Measurements from ENCODE around the gene NTRK3.

The NTRK3 gene

DNA sequence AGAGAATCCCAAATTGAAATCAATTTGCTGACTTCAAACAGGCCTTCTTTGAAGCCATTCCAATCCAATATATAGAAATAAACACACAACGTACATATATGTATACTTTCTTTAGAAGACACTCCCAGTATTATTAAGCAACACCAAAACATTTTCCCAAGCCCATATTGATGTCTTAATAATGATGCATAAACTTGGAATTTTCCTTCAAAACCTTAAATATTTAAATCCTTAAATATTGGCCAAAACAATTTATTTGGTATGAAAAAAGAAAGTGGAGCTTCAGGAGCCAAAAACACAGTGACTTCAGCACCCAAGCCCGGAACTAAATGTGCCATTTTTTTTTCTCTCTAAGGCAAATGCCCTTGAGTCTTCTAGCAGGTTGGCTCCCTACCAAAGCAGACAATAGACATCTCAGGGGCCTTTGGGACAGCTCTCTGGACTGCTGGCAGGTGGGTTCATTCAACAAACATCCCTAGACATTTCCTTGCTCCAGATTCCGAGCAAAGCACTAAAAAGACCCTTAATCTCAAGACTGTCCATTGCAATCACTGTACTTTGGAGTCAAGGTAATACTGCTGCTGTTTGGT, 384.7 kb downstream of the NTRK3 start:
- Histone ChIP-seq H3K4me1 (ENCODE audit: low read length) (no peaks in the 10 kb centered on the region), H4K20me1 (ENCODE audit: insufficient read depth, low read length) (no peaks in the 10 kb centered on the region), H3K4me2 (ENCODE audit: low read length) (no peak overlapping the region), H3K79me2 (ENCODE audit: low read length) (no peaks in the 10 kb centered on the region), H3K9ac (ENCODE audit: low read length) (no peak overlapping the region), H2AFZ (ENCODE audit: low read depth, low read length) (no peak overlapping the region), H3K9me3 (ENCODE audit: insufficient read depth, low read length) (no peaks in the 10 kb centered on the region), H3K27me3 (ENCODE audit: low read depth, low read length) (no peaks in the 10 kb centered on the region), H3K36me3 (replicated peaks; ENCODE audit: low read depth, low read length) (no peaks in the 10 kb centered on the region), H3K27ac (ENCODE audit: low read length) (no peak overlapping the region), H3K4me3 (ENCODE audit: low read length) (no peak overlapping the region)
- TF ChIP-seq EZH2phosphoT487 (IDR thresholded peaks at IDR 0.05; ENCODE audit: low read depth), result no peak
- TF ChIP-seq, protein P1, sequence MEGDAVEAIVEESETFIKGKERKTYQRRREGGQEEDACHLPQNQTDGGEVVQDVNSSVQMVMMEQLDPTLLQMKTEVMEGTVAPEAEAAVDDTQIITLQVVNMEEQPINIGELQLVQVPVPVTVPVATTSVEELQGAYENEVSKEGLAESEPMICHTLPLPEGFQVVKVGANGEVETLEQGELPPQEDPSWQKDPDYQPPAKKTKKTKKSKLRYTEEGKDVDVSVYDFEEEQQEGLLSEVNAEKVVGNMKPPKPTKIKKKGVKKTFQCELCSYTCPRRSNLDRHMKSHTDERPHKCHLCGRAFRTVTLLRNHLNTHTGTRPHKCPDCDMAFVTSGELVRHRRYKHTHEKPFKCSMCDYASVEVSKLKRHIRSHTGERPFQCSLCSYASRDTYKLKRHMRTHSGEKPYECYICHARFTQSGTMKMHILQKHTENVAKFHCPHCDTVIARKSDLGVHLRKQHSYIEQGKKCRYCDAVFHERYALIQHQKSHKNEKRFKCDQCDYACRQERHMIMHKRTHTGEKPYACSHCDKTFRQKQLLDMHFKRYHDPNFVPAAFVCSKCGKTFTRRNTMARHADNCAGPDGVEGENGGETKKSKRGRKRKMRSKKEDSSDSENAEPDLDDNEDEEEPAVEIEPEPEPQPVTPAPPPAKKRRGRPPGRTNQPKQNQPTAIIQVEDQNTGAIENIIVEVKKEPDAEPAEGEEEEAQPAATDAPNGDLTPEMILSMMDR (IDR thresholded peaks at IDR 0.05; ENCODE audit: low read depth, low read length), result no peak

DNA sequence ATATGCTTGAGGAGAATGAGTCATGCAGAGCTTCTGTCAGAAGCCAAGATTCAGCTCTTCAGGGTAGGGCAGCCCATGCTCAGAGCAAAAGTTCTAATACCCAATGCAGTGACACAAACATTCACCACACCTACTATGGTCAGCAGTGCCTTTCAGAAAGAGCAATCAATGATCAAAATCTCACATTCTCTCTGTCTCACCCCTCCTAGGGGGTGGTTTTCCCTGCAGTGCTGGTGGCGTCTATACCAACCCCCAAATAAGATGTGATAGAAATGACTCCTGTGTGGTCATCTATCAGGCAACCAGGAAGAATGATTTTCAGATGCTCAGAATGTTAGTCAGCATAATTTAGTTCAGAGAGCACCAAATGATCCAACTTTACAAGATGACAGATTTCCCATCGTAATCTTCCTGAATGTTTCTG, 385.3 kb downstream of the NTRK3 start:
- H3K27ac ChIP-seq (ENCODE audit: low read length), result no peak overlapping the region
- H3K27me3 ChIP-seq (ENCODE audit: low read depth, low read length), result no peaks in the 10 kb centered on the region
- H2AFZ ChIP-seq (ENCODE audit: low read depth, low read length), result no peak overlapping the region
- H3K4me1 ChIP-seq (ENCODE audit: low read length), result no peaks in the 10 kb centered on the region
- H3K36me3 ChIP-seq (replicated peaks; ENCODE audit: low read depth, low read length), result no peaks in the 10 kb centered on the region
- no peak overlapping the region for H3K4me2 ChIP-seq (ENCODE audit: low read length)
- H3K9ac ChIP-seq (ENCODE audit: low read length), result no peak overlapping the region
- H3K9me3 ChIP-seq (ENCODE audit: insufficient read depth, low read length), result no peaks in the 10 kb centered on the region
- no peak overlapping the region for H3K4me3 ChIP-seq (ENCODE audit: low read length)
- TF ChIP-seq, protein P1 (IDR thresholded peaks at IDR 0.05; ENCODE audit: low read depth, low read length), result no peak
- no peak for TF ChIP-seq EZH2phosphoT487 (IDR thresholded peaks at IDR 0.05; ENCODE audit: low read depth)
- H3K79me2 ChIP-seq (ENCODE audit: low read length), result no peaks in the 10 kb centered on the region
- no peaks in the 10 kb centered on the region for H4K20me1 ChIP-seq (ENCODE audit: insufficient read depth, low read length)

DNA sequence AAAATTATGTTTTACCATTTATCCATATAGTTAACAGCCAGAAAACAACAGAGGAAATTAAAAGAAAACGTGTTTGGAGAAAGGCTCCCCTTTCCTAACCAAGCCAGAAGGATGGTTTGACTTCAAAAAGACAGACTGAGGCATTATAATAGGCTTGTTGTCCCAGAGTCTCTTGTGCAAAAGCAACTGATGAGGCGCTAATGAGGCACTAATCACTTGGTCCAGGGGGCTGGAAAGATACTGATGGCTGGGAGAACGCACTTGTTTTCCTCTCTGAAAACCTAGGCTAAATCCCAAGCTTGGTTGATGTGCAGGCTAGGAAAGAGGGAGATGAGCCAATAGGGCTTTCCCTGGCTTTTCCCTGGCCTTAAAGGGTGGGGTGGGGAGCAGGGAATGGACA, 389.6 kb downstream of the NTRK3 start:
- no peaks in the 10 kb centered on the region for H3K9me3 ChIP-seq (ENCODE audit: insufficient read depth, low read length)
- H3K36me3 ChIP-seq (replicated peaks; ENCODE audit: low read depth, low read length), result no peaks in the 10 kb centered on the region
- TF ChIP-seq, protein P1 (IDR thresholded peaks at IDR 0.05; ENCODE audit: low read depth, low read length), result no peak
- TF ChIP-seq EZH2phosphoT487 (IDR thresholded peaks at IDR 0.05; ENCODE audit: low read depth), result no peak
- no peaks in the 10 kb centered on the region for H3K79me2 ChIP-seq (ENCODE audit: low read length)
- no peak overlapping the region for H3K27ac ChIP-seq (ENCODE audit: low read length)
- H3K27me3 ChIP-seq (ENCODE audit: low read depth, low read length), result no peaks in the 10 kb centered on the region
- H3K9ac ChIP-seq (ENCODE audit: low read length), result no peak overlapping the region
- no peak overlapping the region for H3K4me3 ChIP-seq (ENCODE audit: low read length)
- no peak overlapping the region for H3K4me2 ChIP-seq (ENCODE audit: low read length)
- no peak overlapping the region for H2AFZ ChIP-seq (ENCODE audit: low read depth, low read length)
- H3K4me1 ChIP-seq (ENCODE audit: low read length), result no peaks in the 10 kb centered on the region
- H4K20me1 ChIP-seq (ENCODE audit: insufficient read depth, low read length), result no peaks in the 10 kb centered on the region

DNA sequence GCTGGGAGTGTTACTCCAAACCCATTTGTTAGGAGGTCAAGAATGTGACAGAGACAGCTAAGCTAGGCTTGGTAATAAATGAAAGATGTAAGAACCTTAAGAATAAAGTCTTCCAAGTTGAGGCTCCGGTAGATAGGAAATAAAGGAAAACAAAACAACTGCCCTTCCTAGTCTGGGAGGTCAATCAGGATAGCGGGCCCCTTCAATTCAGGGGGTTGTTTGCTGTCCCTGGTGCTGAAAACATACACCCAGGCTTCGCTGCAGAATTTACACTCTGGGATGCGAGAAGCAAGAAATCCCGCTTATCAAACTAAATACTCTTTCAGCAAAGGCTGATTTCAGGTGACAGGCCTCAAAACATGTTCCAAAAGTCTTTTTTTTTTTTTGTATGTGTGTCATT, 393.4 kb downstream of the NTRK3 start:
- H3K9ac ChIP-seq (ENCODE audit: low read length), result no peak overlapping the region
- H4K20me1 ChIP-seq (ENCODE audit: insufficient read depth, low read length), result no peaks in the 10 kb centered on the region
- no peak overlapping the region for H3K4me3 ChIP-seq (ENCODE audit: low read length)
- no peak overlapping the region for H3K4me2 ChIP-seq (ENCODE audit: low read length)
- H3K79me2 ChIP-seq (ENCODE audit: low read length), result no peaks in the 10 kb centered on the region
- H3K9me3 ChIP-seq (ENCODE audit: insufficient read depth, low read length), result no peaks in the 10 kb centered on the region
- TF ChIP-seq, protein P1 (IDR thresholded peaks at IDR 0.05; ENCODE audit: low read depth, low read length), result no peak
- no peak for TF ChIP-seq EZH2phosphoT487 (IDR thresholded peaks at IDR 0.05; ENCODE audit: low read depth)
- H3K36me3 ChIP-seq (replicated peaks; ENCODE audit: low read depth, low read length), result no peaks in the 10 kb centered on the region
- no peak overlapping the region for H2AFZ ChIP-seq (ENCODE audit: low read depth, low read length)
- no peak overlapping the region for H3K27ac ChIP-seq (ENCODE audit: low read length)
- no peaks in the 10 kb centered on the region for H3K4me1 ChIP-seq (ENCODE audit: low read length)
- H3K27me3 ChIP-seq (ENCODE audit: low read depth, low read length), result no peaks in the 10 kb centered on the region
